A673 (cell line): ENCODE results near the gene SLC17A7.

ENCODE experiments used
- CTCF ChIP-seq: fragments of 300-800, 200-600 bp; sonication (generic); conservative IDR thresholded peaks from 2 replicates; pipeline ENCODE4 v1.5.1; 2017; ENCODE audit warnings: low read depth, mild to moderate bottlenecking, antibody characterized with exemption, low read length, moderate library complexity, mixed read lengths
- EZH2 ChIP-seq: fragments of 200-600 bp; sonication (generic); IDR thresholded peaks from 2 replicates; pipeline ENCODE4 v1.6.1; 2017; ENCODE audit warnings: borderline replicate concordance, low read depth, mild to moderate bottlenecking, mixed read lengths, antibody characterized with exemption, low read length; ENCODE audit not compliant: poor library complexity, severe bottlenecking

- TF ChIP-seq CTCF (no peak), EZH2 (no peak)
Measured at GRCh38 chr19:49387936-49388372, 53.4 kb downstream of the SLC17A7 start, which contains the start of gene KASH5.
